NOMO-1 treated with dmso at 0.1 percent for 144 hours (cell line): ENCODE data around the gene GAN.
"Not testable (repeated sequence)": the region's sequence is repeated elsewhere in the genome, so short reads cannot be mapped to it uniquely, and the experiment has no call there.

Experiments used
- DNase-seq: peaks from one replicate; lab custom pipeline; 2025; ENCODE audit not compliant: unreplicated experiment; lab: John Stamatoyannopoulos, UW

The GAN gene

GRCh38 chr16:81296631-81297030 lies 18.1 kb upstream of the GAN start:
- DNase-seq: no peak

DNA sequence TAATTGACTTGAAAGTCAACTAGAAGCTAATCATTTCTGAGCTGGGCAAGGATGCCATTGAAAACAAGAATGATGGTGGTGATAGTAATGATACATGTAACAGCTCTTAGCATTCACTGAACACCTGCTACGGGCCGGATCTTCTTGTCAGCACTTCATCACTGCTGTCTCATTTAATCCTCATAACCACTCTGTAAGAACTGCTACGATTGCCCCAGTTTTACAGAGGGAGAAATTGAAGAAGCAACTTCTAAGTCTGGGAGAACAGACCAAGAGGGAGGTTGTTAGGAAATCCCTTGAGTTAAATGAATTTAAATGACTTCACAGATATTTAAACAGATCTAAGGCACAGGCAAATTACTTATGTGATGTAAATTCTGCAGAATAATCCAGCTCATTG lies 7.0 kb upstream of the GAN start:
- DNase-seq: no peak

- no peak for DNase-seq
Measured at GRCh38 chr16:81310045-81310644, 4.6 kb upstream of the GAN start.

GRCh38 chr16:81311762-81312161 lies 3.0 kb upstream of the GAN start:
- no peak for DNase-seq

GRCh38 chr16:81313701-81314602 lies 810 bp upstream of the GAN start:
- no peak for DNase-seq

DNA sequence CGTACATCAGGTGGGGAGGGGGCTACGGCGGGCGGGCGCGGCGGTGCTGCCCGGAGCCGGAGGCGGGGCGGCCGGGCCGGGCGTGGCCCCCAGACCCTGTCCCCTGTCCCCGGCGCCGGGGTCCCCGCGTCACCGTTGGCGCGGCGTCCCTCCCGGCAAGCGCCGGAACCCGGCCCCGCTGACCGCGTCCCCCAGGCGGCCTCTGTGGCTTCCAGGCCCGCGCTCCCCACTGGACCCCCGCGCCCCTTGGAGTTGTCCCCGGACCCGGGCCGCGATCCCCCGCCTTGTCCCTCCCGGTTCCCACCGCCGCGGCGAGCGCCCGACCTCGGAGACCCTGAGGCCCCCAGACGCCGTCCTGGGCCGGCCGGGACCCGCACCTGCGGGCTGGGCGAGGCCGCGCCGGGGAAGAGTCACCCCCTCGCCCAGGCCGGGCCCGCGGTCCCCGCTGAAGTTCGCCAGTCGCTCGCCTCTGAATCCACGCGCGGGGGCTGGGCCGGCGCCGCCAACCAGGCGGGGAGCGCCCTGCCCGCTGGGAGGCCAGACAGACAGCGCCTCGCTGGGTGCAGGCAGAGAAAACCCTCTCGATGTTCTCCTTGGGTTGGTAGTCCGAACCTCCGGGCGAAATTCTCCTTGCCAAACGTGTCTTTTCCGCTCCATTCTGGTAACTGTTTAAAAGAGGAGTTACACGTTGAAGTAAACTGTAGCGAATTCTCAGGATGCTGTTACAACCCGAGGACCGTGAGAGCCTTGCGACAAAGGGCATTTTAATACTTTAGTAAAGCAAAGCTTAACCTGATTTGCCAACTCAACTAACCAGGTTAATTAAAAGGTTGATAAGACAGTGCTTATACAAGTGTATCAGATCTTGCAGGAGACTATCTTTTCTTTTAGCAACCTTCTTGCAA lies 761 bp downstream of the GAN start:
- DNase-seq: no peak

GRCh38 chr16:81316176-81316496 lies 1.4 kb downstream of the GAN start:
- DNase-seq: no peak

DNA sequence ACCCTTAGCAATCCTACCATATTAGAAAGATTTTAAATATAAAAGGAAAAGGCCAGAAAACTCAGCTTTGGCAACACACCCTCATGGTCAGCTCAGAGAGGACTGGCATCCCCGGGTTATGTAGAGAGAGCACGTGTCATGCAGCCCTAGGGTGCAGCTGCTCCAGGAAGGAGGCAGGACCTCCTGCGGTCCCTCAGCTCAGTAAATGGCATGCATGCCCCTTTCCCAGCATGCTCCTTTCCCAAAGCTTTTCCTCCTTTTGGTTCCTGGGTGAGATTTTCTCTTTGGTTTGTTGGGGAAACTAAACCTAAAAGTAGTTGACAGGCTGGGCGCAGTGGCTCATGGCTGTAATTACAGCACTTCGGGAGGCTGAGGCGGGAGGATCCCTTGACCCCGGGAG lies 3.9 kb downstream of the GAN start:
- no peak for DNase-seq

DNA sequence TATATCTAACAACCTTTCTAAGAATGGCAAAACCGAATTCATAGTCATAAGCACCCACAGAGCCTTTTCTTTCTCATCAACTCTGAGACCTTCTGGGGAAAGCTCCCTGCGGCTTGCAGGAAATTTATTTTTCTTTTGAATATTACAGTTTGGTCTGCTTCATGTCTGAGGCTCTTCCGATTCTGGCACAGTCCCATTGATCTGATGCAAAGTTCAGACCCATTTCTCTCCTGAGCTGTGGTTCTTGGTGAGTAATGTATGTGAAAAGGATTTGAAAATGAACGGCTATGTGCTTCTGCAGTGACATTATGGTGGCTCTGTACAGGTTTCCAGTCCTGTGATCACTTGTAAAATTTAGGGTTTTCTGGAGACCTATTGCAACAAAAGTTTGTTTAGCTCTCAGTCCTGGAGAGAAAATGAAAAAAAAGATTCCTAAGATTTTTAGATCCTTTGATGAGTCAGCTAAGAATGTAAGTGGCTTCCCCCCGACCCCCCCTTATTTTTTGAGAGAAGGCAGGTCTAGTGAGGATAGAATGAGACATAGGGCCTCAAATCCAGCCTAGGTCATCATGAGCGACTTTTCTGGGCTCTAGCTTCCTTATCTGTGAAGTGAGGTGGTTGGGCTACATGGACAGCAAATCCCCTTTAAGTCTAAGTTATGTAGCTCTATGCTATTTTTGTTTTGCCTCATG lies 4.6 kb downstream of the GAN start:
- DNase-seq: no peak

GRCh38 chr16:81321039-81321438 lies 6.3 kb downstream of the GAN start:
- DNase-seq: no peak

GRCh38 chr16:81321536-81321935 lies 6.8 kb downstream of the GAN start:
- no peak for DNase-seq

DNA sequence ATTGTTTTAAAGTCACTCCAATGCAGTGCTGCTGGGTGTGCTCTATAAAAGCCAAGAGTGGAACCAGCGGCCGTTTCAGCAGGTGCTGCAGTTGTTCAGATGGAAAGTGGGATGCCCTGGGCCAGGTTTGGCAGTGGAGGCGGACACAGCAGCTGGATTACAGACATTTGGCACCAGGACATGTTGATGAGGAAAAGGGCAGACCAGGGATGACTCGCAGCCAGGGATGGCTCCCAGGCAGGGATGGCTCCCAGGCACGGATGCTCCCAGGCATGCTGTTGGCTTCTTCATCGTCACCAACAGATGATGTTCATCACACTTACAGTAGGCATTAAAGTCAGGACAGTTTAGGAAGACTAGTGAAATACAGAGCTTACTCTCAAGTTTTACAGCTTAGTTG lies 10.0 kb downstream of the GAN start:
- DNase-seq: no peak

DNA sequence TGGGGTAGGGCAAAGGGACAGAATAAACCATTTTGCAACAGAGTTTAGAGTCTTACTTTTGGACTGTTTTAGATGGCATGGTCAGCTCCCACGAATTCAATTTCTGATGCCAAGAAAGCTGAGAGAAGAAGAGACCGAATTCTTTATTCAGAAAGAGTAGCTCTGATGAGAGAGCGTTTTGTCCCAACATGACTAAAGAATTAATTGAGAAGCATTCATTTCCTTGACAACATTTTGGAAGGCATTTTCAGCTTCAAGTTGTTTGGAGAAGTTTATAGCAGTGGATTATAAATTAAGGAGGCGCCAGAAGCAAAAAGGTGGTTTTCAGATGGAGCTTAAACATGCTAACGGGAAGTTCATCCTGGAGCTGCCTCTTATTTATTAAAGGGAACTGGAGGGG lies 12.2 kb downstream of the GAN start:
- no peak for DNase-seq

DNA sequence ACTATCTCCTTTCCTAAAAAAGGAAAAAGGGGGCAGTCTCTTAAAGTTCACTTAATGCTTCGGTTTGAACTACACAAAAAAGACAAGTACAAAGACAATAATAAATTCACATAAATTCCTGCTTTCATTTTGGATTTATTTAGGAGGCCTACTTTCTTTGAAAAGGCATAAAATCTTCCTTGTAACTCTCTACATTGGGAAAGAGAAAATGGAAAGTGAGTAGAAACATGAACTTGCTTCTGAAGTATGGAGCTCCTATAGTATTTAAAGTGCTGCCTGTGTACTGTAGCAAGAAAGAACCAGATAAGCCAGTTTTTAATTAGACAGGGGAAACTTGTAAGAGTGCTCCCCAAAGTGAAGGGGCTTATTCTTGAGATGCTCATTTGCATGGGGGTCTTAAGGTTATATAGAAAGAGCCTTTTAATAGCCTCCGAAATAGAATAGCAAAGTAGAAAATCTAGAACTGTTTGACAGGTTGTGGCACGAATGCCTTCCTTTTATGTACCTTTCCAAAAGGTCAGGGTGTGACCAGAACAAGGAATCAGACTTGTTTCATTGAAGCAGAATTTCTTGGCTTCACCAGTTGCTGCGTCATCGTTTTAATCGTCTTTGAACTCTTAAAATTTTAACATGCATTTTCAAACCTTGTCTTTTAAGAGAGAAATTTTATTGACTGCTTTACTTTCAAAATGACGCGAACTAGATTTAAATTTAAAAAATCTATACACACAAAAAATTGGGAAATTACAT lies 12.9 kb downstream of the GAN start:
- DNase-seq: no peak

DNA sequence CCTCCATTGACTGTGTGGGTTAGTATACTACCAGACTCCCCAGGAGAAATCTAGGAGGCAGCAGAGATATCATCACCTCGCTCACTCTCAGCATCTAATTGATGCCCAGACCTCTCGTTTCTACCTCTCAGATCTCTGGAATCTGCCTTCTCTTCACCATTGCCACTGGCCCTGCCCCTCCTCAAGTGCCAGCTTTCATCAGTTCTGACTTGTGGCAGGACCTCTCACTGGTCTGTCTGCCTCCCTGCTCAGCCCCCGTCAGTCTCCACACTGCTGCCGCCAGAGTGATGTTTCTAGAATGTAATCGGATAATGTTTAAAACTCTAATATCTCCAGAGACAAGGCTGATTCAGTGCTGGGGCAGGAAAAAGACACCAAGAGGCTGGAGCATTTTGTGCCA lies 15.2 kb downstream of the GAN start:
- DNase-seq: no peak

GRCh38 chr16:81333356-81333755 lies 18.6 kb downstream of the GAN start:
- DNase-seq: no peak

DNA sequence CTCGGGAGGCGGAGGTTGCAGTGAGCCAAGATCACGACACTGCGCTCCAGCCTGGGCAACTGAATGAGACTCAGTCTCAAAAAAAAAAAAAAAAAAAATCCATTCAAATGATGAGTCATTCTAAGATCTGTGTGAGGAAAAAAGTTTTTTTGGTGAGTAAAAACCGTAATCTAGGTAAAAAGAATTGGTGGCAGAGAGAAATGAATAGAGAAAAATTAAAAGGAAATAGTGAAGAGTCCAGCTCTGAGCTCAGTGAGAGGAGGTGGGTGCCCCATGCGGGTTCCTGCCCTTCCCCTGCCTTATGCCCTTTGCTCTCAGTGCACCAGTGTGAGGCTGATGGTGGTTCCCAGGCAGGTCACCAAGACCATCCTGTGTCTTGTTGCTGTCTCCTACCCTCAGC lies 20.9 kb downstream of the GAN start:
- DNase-seq: no peak

GRCh38 chr16:81337097-81337496 lies 22.3 kb downstream of the GAN start:
- no peak for DNase-seq

DNA sequence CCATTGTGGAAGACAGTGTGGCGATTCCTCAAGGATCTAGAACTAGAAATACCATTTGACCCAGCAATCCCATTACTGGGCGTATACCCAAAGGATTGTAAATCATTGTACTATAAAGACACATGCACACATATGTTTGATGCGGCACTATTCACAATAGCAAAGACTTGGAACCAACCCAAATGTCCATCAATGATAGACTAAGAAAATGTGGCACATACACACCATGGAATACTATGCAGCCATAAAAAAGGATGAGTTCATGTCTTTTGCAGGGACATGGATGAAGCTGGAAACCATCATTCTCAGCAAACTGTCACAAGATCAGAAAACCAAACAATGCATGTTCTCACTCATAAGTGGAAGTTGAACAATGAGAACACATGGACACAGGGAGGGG lies 30.4 kb downstream of the GAN start:
- DNase-seq: not testable (repeated sequence)

- DNase-seq: no peak
Measured at GRCh38 chr16:81347425-81347824, 32.7 kb downstream of the GAN start.
